ENCODE data around the gene GMIP.
"Not testable (repeated sequence)": the region's sequence is repeated elsewhere in the genome, so short reads cannot be mapped to it uniquely, and the experiment has no call there.

The GMIP gene

GRCh38 chr19:19634516-19635312 lies 8.7 kb downstream of the GMIP start:
- DNase-seq (ENCODE audit: low read depth in 2 of 2), result no peak

- no peak for DNase-seq (ENCODE audit: low read depth in 2 of 2)
These were observed 9.5 kb downstream of the GMIP start for GRCh38 chr19:19633711-19634515.

GRCh38 chr19:19632661-19633060 lies 10.8 kb downstream of the GMIP start:
- DNase-seq (ENCODE audit: low read depth in 2 of 2), result no peak

- DNase-seq (ENCODE audit: low read depth in 2 of 2), result no peak
These were observed 12.1 kb downstream of the GMIP start for GRCh38 chr19:19631346-19631745.

- no peak for DNase-seq (ENCODE audit: low read depth in 2 of 2)
These were observed 13.0 kb downstream of the GMIP start for GRCh38 chr19:19630426-19630825.

GRCh38 chr19:19630062-19630414 lies 13.4 kb downstream of the GMIP start:
- no peak for DNase-seq (ENCODE audit: low read depth in 2 of 2)

GRCh38 chr19:19628501-19629134 lies 14.8 kb downstream of the GMIP start:
- DNase-seq (ENCODE audit: low read depth in 2 of 2), result peak in 1 of 2 donors; percentile 35

GRCh38 chr19:19627621-19628500 lies 15.6 kb downstream of the GMIP start, which contains the start of gene LPAR2:
TSS of gene LPAR2 (minus strand) at chr19:19628220. CDS start at chr19:19627275, 945 bp downstream.
- DNase-seq (ENCODE audit: low read depth in 2 of 2), result peak; percentile 45 to 60

- DNase-seq (ENCODE audit: low read depth in 2 of 2), result no peak
These were observed 16.7 kb downstream of the GMIP start for GRCh38 chr19:19626516-19627472.

GRCh38 chr19:19624032-19624570 lies 19.4 kb downstream of the GMIP start:
- DNase-seq (ENCODE audit: low read depth in 2 of 2), result no peak

GRCh38 chr19:19623383-19623782 lies 20.1 kb downstream of the GMIP start:
- DNase-seq (ENCODE audit: low read depth in 2 of 2), result no peak

GRCh38 chr19:19619849-19620210 lies 23.6 kb downstream of the GMIP start:
- no peak for DNase-seq (ENCODE audit: low read depth in 2 of 2)

GRCh38 chr19:19619181-19619848 lies 24.1 kb downstream of the GMIP start:
- DNase-seq (ENCODE audit: low read depth in 2 of 2), result no peak

GRCh38 chr19:19618219-19619051 lies 25.0 kb downstream of the GMIP start, which contains the start of gene PBX4:
TSS of gene PBX4 (minus strand) at chr19:19618687. CDS start at chr19:19618629, 58 bp downstream.
- DNase-seq (ENCODE audit: low read depth in 2 of 2), result peak; percentile 98

GRCh38 chr19:19615086-19615485 lies 28.4 kb downstream of the GMIP start:
- no peak for DNase-seq (ENCODE audit: low read depth in 2 of 2)

GRCh38 chr19:19613506-19613905 lies 30.0 kb downstream of the GMIP start:
- no peak for DNase-seq (ENCODE audit: low read depth in 2 of 2)

- no peak for DNase-seq (ENCODE audit: low read depth in 2 of 2)
These were observed 32.9 kb downstream of the GMIP start for GRCh38 chr19:19610376-19611202.

GRCh38 chr19:19606686-19607085 lies 36.8 kb downstream of the GMIP start:
- DNase-seq (ENCODE audit: low read depth in 2 of 2), result not testable (repeated sequence)

Measured in activated CD8-positive, alpha-beta memory T cell treated with anti-CD3 and anti-CD28 coated beads for 4 hours (primary cell).